A549 (cell line): Measurements from ENCODE around the gene FBN2. TPM values are rescaled to one million over a fixed set of nuclear protein-coding genes. Genes with fewer than 3 reads are reported as not detected.

Experiments used
- ATAC-seq, 2 experiments: fragments of 200-7000 bp in 1 of 2; fragments of >200 bp in 1 of 2; cut with Nextera tagmentation in 1 of 2; cut with Tn5 transposase in 1 of 2; 3 replicates each; pipeline versions ENCODE4 v1.8.0 to v1.9.1; 2018 to 2020; ENCODE audit warnings: mild to moderate bottlenecking in 1 of 2, moderate library complexity in 1 of 2
- CTCF ChIA-PET: fragments of 300-600 bp; sonication (Branson Sonifier 250); formaldehyde crosslinking; extraction: SDS; loops from one replicate; lab custom pipeline; 2021; ENCODE audit warnings: antibody characterized with exemption, inconsistent platforms; lab: Yijun Ruan, JAX
- POLR2A ChIA-PET: fragments of 350-600 bp; formaldehyde crosslinking; extraction: SDS; loops from one replicate; lab custom pipeline; 2021; ENCODE audit warnings: antibody characterized with exemption, inconsistent platforms; lab: Yijun Ruan, JAX
- DNase-seq, 2 experiments: peaks; one replicate each; pipeline versions ENCODE4 v3.0.0 to v3.0.0-alpha.2; 2011 to 2016; ENCODE audit warnings: low read depth in 1 of 2, low spot score in 1 of 2
- FAIRE-seq: peaks from 2 replicates; lab custom pipeline; 2011; peaks lifted over from hg19 to GRCh38; lab: Jason Lieb, UNC
- H3K27ac ChIP-seq, 2 experiments: fragments of >200 bp; sonication (Bioruptor Twin); formaldehyde crosslinking; 3 replicates each; pipeline ENCODE4 v1.5.1; 2016 to 2017
- H3K4me1 ChIP-seq: fragments of >200 bp; sonication (Bioruptor Twin); formaldehyde crosslinking; 3 replicates; pipeline ENCODE4 v1.6.1; 2016
- H3K4me2 ChIP-seq: fragments of >200 bp; sonication (Bioruptor Twin); formaldehyde crosslinking; 3 replicates; pipeline ENCODE4 v1.6.1; 2016
- H3K4me3 ChIP-seq: fragments of >200 bp; sonication (Bioruptor Twin); formaldehyde crosslinking; 3 replicates; pipeline ENCODE4 v1.5.1; 2016
- H3K9me3 ChIP-seq: fragments of >200 bp; sonication (Bioruptor Twin); formaldehyde crosslinking; 3 replicates; pipeline ENCODE4 v1.6.1; 2016
- ATOH8 ChIP-seq: fragments of 250-450 bp; sonication (Bioruptor Pico); IDR thresholded peaks from 2 replicates; pipeline ENCODE4 v1.5.0; 2020; ENCODE audit warnings: low read depth, mild to moderate bottlenecking, moderate library complexity
- BCL3 ChIP-seq: fragments of >200 bp; sonication (Bioruptor Twin); formaldehyde crosslinking; IDR thresholded peaks from 3 replicates; pipeline ENCODE4 v1.6.1; 2016
- BHLHE40 ChIP-seq: IDR thresholded peaks from 2 replicates; pipeline ENCODE4 v1.6.1; 2012; ENCODE audit warnings: low read depth, low read length, inconsistent platforms
- CBX2 ChIP-seq: fragments of 200-600 bp; sonication (generic); IDR thresholded peaks from 2 replicates; pipeline ENCODE4 v1.6.1; 2016; ENCODE audit warnings: low read depth, mild to moderate bottlenecking, borderline replicate concordance
- CHD2 ChIP-seq: fragments of 150-350 bp; IDR thresholded peaks from 2 replicates; pipeline ENCODE4 v1.6.1; 2014; ENCODE audit warnings: low read length; ENCODE audit not compliant: partially characterized antibody
- EHF ChIP-seq: fragments of 250-450 bp; sonication (Bioruptor Pico); IDR thresholded peaks from 2 replicates; pipeline ENCODE4 v1.5.0; 2020; ENCODE audit warnings: mild to moderate bottlenecking
- ESRRA ChIP-seq: fragments of 150-350 bp; IDR thresholded peaks from 2 replicates; pipeline ENCODE4 v1.6.1; 2014; ENCODE audit warnings: mild to moderate bottlenecking, low read length, borderline replicate concordance
- GATA3 ChIP-seq: IDR thresholded peaks from 2 replicates; pipeline ENCODE4 v1.6.1; 2012; ENCODE audit warnings: borderline replicate concordance
- HDAC2 ChIP-seq: fragments of 200-600 bp; sonication (generic); IDR thresholded peaks from 2 replicates; pipeline ENCODE4 v1.6.1; 2016
- HES2 ChIP-seq: fragments of >200 bp; sonication (Bioruptor Twin); formaldehyde crosslinking; IDR thresholded peaks from 2 replicates; pipeline ENCODE4 v1.6.1; 2016
- HMGXB4 ChIP-seq: fragments of 250-450 bp; sonication (Bioruptor Pico); IDR thresholded peaks from 2 replicates; pipeline ENCODE4 v1.5.0; 2021; ENCODE audit warnings: mild to moderate bottlenecking, moderate library complexity, borderline replicate concordance
- HOXB5 ChIP-seq: fragments of 250-450 bp; sonication (Bioruptor Pico); IDR thresholded peaks from 2 replicates; pipeline ENCODE4 v1.5.0; 2020; ENCODE audit warnings: mild to moderate bottlenecking, moderate library complexity
- JUN ChIP-seq, 2 experiments: fragments of >200 bp; sonication (Bioruptor Twin); formaldehyde crosslinking; IDR thresholded peaks; 2 replicates in 1 of 2; 3 replicates in 1 of 2; pipeline ENCODE4 v1.6.1; 2016 to 2017
- KDM1A ChIP-seq: fragments of 200-600 bp; sonication (generic); IDR thresholded peaks from 2 replicates; pipeline ENCODE4 v1.6.1; 2016; ENCODE audit warnings: low read depth, mild to moderate bottlenecking
- MAFK ChIP-seq: fragments of 450-650 bp; IDR thresholded peaks from 2 replicates; pipeline ENCODE4 v1.6.1; 2014; ENCODE audit not compliant: partially characterized antibody
- MAX ChIP-seq: IDR thresholded peaks from 2 replicates; pipeline ENCODE4 v1.6.1; 2012
- MYC ChIP-seq: IDR thresholded peaks from 2 replicates; pipeline ENCODE4 v1.6.1; 2012; ENCODE audit warnings: mild to moderate bottlenecking, inconsistent platforms, low read length, improper control_type of control experiment, borderline replicate concordance
- NFE2L2 ChIP-seq: fragments of 150-350 bp; conservative IDR thresholded peaks from 2 replicates; pipeline ENCODE4 v1.6.1; 2014; ENCODE audit warnings: low read length
- NPAS2 ChIP-seq: fragments of 250-450 bp; sonication (Bioruptor Pico); IDR thresholded peaks from 2 replicates; pipeline ENCODE4 v1.8.0; 2022; ENCODE audit warnings: mild to moderate bottlenecking, moderate library complexity, borderline replicate concordance
- PHF8 ChIP-seq: fragments of 200-600 bp; sonication (generic); IDR thresholded peaks from 2 replicates; pipeline ENCODE4 v1.6.1; 2016; ENCODE audit warnings: low read depth, mild to moderate bottlenecking, antibody characterized with exemption, moderate library complexity, borderline replicate concordance
- POLR2A ChIP-seq: IDR thresholded peaks from 2 replicates; pipeline ENCODE4 v1.6.1; 2012; ENCODE audit warnings: mild to moderate bottlenecking, low read length
- POLR2AphosphoS2 ChIP-seq: conservative IDR thresholded peaks from 2 replicates; pipeline ENCODE4 v1.6.1; 2012; ENCODE audit warnings: low read length, improper control_type of control experiment, inconsistent platforms
- RARB ChIP-seq: fragments of 250-450 bp; sonication (Bioruptor Pico); IDR thresholded peaks from 2 replicates; pipeline ENCODE4 v1.8.0; 2021; ENCODE audit warnings: mild to moderate bottlenecking, moderate library complexity
- REST ChIP-seq: fragments of 200-600 bp; sonication (generic); IDR thresholded peaks from 2 replicates; pipeline ENCODE4 v1.6.1; 2016; ENCODE audit warnings: antibody characterized with exemption, mild to moderate bottlenecking, moderate library complexity
- RNF2 ChIP-seq: fragments of 200-600 bp; sonication (generic); IDR thresholded peaks from 2 replicates; pipeline ENCODE4 v1.6.1; 2016; ENCODE audit warnings: low read depth, mild to moderate bottlenecking, antibody characterized with exemption, moderate library complexity, borderline replicate concordance
- TFCP2L1 ChIP-seq: fragments of 250-450 bp; sonication (Bioruptor Pico); IDR thresholded peaks from 2 replicates; pipeline ENCODE4 v1.5.0; 2021; ENCODE audit warnings: mild to moderate bottlenecking
- ZNF302 ChIP-seq: fragments of 250-450 bp; sonication (Bioruptor Pico); IDR thresholded peaks from 2 replicates; pipeline ENCODE4 v1.9.0; 2021; ENCODE audit warnings: inconsistent platforms, mild to moderate bottlenecking, moderate library complexity
- WGBS: methylation state at CpG from one replicate; pipeline ENCODE4 v1.1.6; 2017; ENCODE audit errors: missing lambda C conversion rate; 5-methylcytosine and 5-hydroxymethylcytosine counted together
- polyA plus RNA-seq, 4 experiments: library from polyadenylated mRNA; depleted of rRNA in 3 of 4; stranded (reverse); fragments of >200 nt; fragmentation: RNase III in 1 of 4; extraction: RNeasy Plus Mini Kit Qiagen cat#74134 plus additional on column Dnase treatment in 1 of 4; gene quantifications; 2 replicates in 3 of 4; 3 replicates in 1 of 4; pipeline ENCODE4 v1.2.3, GENCODE V29; 2011 to 2017

Gene FBN2
- polyA plus RNA-seq, 2 of the 4 experiments (the other 2 are of a cell fraction), result 22.2 to 22.7 TPM

GRCh38 chr5:128259607-128260021, 278.4 kb downstream of the FBN2 start (continued):
- TF ChIP-seq ATOH8 (CRISPR knock-in tag) (no peak), CBX2 (no peak), MYC (no peak), BHLHE40 (no peak), POLR2A (no peak), NFE2L2 (no peak), POLR2AphosphoS2 (no peak), HES2 (no peak)

- 84% methylated on average over 6 of the region's 6 CpGs for WGBS
Measured at GRCh38 chr5:128258372-128258771, 279.7 kb downstream of the FBN2 start.

GRCh38 chr5:128257076-128257475, 281.0 kb downstream of the FBN2 start:
- Histone ChIP-seq H3K4me1 (no peaks in the 10 kb centered on the region), H3K27ac (no peak overlapping the region), H3K4me2 (no peak overlapping the region)
- ATAC-seq, result no peak
- 62% methylated on average over 2 of the region's 2 CpGs for WGBS
- DNase-seq, result no peak
- CTCF ChIA-PET, result no interaction called here
- FAIRE-seq, result no peak
- no peak for TF ChIP-seq JUN (IDR thresholded peaks at IDR 0.05)
- TF ChIP-seq REST, result no peak
- no peak for TF ChIP-seq RARB (CRISPR knock-in tag)
- no peak for TF ChIP-seq GATA3
- no peak for TF ChIP-seq HDAC2
- no peak for TF ChIP-seq MAX
- no peak for TF ChIP-seq BCL3
- no peak for TF ChIP-seq EHF
- TF ChIP-seq PHF8, result no peak
- no peak for TF ChIP-seq HMGXB4 (CRISPR knock-in tag)
- TF ChIP-seq BHLHE40, result no peak
- TF ChIP-seq HOXB5 (CRISPR knock-in tag), result no peak
- TF ChIP-seq NPAS2 (CRISPR knock-in tag), result no peak
- no peak for TF ChIP-seq POLR2AphosphoS2
- TF ChIP-seq, all 56 proteins: peak for 0
- POLR2A ChIA-PET, result no interaction called here
- Histone ChIP-seq H3K9me3 (no peaks in the 10 kb centered on the region), H3K4me3 (no peak overlapping the region)

More at GRCh38 chr5:128258372-128258771, 279.7 kb downstream of the FBN2 start:
- H3K4me1 ChIP-seq, result no peaks in the 10 kb centered on the region
- CTCF ChIA-PET, result interaction anchor here (0.7 to 1.0 kb wide), 2 partner anchors 11 to 695 kb away, joined by 3 read pairs; no protein-coding TSS in a partner anchor
- no peak overlapping the region for H3K4me2 ChIP-seq
- POLR2A ChIA-PET, result no interaction called here
- no peaks in the 10 kb centered on the region for H3K9me3 ChIP-seq
- FAIRE-seq, result no peak
- DNase-seq, result no peak
- TF ChIP-seq ESRRA (no peak), KDM1A (no peak), MAFK (no peak), NFE2L2 (no peak), POLR2A (no peak), EHF (no peak), ZNF302 (CRISPR knock-in tag) (no peak), RNF2 (no peak), TFCP2L1 (no peak), BCL3 (no peak), CHD2 (no peak), RARB (CRISPR knock-in tag) (no peak), CBX2 (no peak)
- no peak overlapping the region for H3K27ac ChIP-seq
- no peak for ATAC-seq
- no peak overlapping the region for H3K4me3 ChIP-seq
